Activated CD4-positive, CD25-positive, alpha-beta regulatory T cell treated with anti-CD3 and anti-CD28 coated beads, Interleukin-2, amount 50 U/mL, for 24 hours (primary cell): ENCODE data around the gene KIF26B.
"Not testable (repeated sequence)": the region's sequence is repeated elsewhere in the genome, so short reads cannot be mapped to it uniquely, and the experiment has no call there.

Experiments
- ATAC-seq, 2 donors: fragments of 150-1000 bp; cut with Tn5 transposase; one replicate each; pipeline ENCODE4 v1.10.0; 2021; ENCODE audit warnings: mild to moderate bottlenecking in 1 of 2, moderate library complexity in 1 of 2

KIF26B gene

GRCh38 chr1:245290836-245291235 is 136.1 kb downstream of the KIF26B start:
- no peak for ATAC-seq

- no peak for ATAC-seq
Observed at GRCh38 chr1:245291351-245291750, 136.6 kb downstream of the KIF26B start.

GRCh38 chr1:245292141-245292540 is 137.4 kb downstream of the KIF26B start:
- ATAC-seq: no peak

DNA sequence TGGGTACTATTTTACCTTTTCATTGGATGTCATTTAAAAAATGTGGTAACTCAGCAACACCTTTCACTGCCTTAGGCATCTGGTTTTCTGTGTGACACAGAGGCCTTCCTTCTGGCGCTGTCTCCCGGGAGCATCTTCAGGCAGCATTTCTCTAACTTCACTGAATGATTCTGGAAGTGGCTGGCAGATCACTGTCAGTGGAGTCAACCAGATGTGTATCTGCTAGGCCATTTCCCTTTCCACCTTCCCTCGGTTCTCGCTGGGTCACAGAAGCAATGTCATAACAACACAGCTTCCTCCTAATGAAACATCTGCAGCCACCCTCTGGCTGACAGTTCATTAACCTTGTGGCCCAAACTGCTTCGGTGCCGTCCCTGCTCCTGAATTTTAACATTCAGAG is 137.8 kb downstream of the KIF26B start:
- ATAC-seq: no peak

- no peak for ATAC-seq
Observed at GRCh38 chr1:245294020-245294419, 139.2 kb downstream of the KIF26B start.

DNA sequence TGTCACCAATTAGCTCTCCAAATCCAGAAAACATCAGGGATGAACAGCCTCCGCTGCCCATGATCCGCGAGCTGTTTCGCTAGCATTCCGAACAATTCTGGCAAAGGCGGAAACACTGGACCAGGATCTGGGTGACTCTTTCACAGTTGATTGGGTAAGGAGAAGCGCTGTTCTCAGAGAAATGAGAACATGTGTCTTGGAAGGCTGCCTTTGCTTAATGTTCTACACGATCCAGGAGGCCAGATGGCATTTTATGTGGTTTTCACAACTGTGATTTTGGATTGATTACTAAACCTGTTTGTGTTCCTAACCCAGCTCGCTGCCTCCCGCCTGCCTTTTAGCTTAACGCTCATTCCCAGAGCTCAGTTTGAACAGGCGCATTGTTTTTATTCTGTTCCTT is 144.0 kb downstream of the KIF26B start:
- ATAC-seq: no peak

- no peak for ATAC-seq
Observed at GRCh38 chr1:245301162-245301580, 146.4 kb downstream of the KIF26B start.

GRCh38 chr1:245301921-245302320 is 147.1 kb downstream of the KIF26B start:
- ATAC-seq: no peak

DNA sequence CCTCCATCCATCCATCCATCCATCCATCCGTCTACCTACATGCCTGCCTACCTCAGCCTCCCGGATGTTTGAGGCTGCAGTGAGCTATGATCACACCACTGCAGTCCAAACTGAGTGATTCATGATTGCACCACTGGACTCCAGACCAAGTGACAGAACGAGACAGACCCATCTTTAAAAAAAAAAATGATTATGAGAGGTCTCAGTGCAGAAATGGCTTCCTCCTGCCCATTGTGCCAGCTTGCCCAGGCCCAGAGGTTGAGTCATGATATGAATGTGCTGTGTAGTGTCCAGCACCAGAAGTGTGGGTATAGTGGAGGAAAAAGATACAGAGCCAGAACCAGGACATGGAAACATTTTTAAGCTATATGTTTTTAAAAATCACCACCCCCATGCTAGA is 149.9 kb downstream of the KIF26B start:
- ATAC-seq: no peak

GRCh38 chr1:245306020-245306419 is 151.2 kb downstream of the KIF26B start:
- ATAC-seq: no peak

GRCh38 chr1:245306628-245307410 is 152.0 kb downstream of the KIF26B start:
- no peak for ATAC-seq

GRCh38 chr1:245310571-245311531 is 156.1 kb downstream of the KIF26B start:
- peak in 1 of 2 donors; percentile 19 for ATAC-seq

DNA sequence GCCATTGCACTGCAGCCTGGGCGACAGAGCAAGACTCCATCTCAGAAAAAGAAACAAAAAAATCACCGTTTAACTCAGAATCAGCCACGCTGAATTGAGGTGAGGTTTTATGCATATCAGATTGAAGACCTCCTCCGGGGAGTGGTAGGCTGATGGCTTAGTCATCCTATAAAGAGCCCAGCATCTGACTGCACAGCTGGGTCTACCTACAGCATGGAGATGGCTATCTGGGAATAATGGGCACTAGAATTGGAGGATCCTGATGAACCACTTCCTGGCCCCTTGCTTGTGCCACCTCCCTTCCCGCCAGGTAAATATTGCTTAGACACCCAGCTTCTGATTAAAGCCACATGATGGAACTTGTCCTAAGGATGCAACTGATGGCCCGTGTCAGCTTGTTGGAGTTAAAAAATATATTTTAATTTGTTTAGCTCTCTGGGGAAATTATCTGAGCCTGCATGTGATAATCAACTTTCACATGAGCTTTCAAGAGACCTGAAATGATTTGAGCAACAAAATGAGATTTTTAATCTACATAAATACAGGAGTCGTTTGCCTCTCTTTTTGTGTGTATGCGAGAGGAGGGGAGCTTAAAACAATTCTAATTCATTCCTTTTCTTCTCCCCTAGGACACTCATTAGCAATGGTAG is 157.2 kb downstream of the KIF26B start:
- no peak for ATAC-seq

GRCh38 chr1:245313576-245313975 is 158.8 kb downstream of the KIF26B start:
- no peak for ATAC-seq

DNA sequence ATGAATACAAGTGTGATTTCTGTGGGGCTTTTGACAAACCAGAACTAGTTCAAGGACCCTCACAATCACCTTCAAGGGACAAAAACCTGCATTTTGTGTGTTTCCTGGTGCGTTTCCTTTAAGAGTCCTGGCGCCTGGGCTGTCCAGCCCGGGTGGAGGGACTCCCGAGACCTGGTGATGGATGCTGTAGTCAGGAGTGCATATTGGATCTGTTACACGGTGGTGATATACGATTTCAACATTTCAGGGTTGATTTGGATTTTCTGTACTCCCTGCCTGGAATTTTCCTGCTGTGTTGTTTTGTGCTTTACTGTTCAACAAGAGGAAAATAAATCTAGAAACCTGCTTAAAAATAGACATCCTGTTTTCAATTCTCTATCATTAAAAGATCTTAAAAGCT is 162.0 kb downstream of the KIF26B start:
- ATAC-seq: no peak

DNA sequence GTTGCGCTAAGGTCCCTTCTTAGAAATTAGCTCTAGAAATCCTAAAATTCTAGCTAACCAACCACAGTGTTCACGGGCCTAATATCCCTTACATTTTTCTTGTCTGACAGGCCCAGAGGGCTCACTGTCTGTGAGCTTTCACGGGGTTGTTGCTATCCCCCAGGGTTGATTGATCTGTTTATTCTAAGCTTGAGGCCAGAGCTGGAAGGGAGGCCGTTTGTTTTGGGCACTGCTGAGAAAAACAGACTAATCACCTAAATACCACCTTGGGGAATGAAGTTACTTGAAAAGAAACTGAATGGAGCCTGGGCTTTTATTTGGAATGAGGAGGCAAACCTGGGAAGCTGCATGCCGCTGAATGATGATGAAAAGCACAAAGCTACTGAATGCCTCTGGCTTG is 162.4 kb downstream of the KIF26B start:
- ATAC-seq: no peak

DNA sequence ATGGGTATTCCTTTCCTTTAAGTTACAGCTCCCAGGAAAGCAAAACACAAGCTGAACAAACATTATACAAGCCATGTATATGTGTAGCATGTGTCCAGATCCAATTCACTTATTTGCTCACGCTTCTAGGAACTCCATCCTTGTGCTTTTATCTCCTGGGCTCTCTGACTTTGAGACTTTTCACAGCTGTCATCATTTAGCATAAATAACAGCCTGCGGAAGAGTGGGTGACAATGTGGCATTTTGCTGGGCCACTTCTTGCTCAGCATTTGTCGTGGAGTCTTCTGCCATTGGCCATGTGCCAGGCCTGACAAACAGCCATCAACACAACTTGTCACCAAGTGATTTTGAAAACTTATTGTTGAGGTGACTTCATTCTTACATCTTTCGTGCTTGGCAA is 164.3 kb downstream of the KIF26B start:
- ATAC-seq: no peak

DNA sequence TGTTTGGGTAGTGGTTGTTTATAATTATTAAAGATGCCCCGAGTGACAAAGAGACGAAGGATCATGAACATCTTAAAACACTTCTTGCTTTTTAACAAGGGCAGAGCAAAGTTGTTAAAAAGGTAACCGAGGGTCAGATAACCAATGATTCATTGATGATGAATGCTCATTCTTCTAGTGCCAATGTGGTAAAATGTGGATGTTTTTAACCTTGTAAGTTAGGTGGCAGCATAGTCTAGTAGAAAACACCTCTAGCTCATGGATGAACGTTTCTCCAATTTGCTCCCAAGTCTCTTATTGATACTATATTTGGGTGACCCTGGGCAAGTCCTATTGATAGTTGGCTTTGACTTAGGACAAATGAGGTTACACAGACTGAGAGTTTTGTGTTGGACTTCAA is 167.9 kb downstream of the KIF26B start:
- no peak for ATAC-seq

- ATAC-seq: not testable (repeated sequence)
Observed at GRCh38 chr1:245323765-245324164, 169.0 kb downstream of the KIF26B start.

DNA sequence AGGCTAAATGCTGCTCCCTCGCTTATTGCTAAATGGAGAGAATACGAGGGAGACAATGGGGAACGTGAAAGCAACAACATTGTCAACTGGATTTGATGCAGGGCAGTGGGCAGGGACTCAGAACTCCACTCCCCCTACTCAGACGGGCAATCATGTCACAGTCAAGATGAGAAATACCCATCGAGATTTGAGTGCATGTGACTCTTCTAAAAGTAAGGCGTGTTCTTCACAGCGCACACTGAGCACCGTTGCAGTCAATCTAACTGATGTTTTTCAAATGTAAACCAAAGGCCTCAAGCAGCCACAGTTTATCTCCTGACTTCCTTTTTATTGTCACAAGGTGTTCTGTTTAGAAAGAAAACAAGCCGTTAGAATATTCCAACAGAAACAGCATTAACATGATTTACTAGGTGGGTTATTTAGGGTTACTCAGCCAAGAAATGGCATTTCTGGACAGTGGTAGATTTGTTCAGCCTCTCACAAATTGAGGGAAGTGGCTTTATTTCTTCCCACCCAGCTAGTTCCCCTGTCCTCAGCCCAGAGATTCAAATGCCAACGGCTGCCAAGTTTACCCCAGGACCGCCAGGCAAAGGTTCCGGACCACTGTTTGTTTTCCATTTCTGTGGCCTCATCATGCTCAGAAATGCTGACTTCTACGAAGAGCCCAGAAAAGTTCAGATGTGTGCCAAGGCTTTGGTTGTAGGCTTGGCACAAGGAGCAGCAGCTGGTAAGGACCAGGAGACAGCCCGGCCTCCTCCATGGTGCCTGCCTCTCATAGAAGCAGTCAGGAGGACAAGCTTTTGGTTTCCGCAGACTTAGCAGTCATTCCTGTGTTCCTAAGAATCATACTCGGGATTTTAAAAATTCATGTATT is 171.4 kb downstream of the KIF26B start:
- ATAC-seq: no peak

DNA sequence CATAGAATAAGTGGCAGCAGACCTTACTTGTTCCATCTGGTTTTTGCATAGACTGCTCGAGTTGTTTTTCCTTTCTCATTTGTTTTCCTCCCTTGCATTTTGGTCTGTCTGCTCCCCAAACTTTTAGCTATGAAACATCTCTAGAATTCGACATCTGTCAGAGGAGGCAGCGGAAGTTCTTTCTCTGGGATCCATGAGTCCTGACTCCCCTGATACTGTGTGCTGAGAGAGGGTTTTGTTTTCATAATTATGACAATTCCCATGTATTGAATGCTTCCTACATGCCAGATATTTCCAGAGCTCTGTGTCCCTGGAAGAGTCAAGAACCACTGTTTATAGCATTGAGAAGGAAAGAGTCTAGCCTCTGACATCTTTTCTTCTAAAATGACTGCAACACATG is 172.6 kb downstream of the KIF26B start:
- ATAC-seq: no peak

GRCh38 chr1:245327842-245328241 is 173.1 kb downstream of the KIF26B start:
- ATAC-seq: no peak
